Measurements from ENCODE around the gene DIO1.

GRCh38 chr1:53911442-53911841 lies 17.5 kb downstream of the DIO1 start:
- TF ChIP-seq POLR2A (IDR thresholded peaks at IDR 0.05) (no peak), CTCF (IDR thresholded peaks at IDR 0.05) (no peak), POLR2AphosphoS5 (IDR thresholded peaks at IDR 0.05) (no peak), EP300 (IDR thresholded peaks at IDR 0.05) (no peak)

All from suprapubic skin (tissue), 4 donors.